ENCODE results near the gene DLG5.
A peak's percentile ranks its signal among the peaks of the same experiment; 100 is the strongest.
"Not testable (repeated sequence)": the region's sequence is repeated elsewhere in the genome, so short reads cannot be mapped to it uniquely, and the experiment has no call there.

The DLG5 gene

DNA sequence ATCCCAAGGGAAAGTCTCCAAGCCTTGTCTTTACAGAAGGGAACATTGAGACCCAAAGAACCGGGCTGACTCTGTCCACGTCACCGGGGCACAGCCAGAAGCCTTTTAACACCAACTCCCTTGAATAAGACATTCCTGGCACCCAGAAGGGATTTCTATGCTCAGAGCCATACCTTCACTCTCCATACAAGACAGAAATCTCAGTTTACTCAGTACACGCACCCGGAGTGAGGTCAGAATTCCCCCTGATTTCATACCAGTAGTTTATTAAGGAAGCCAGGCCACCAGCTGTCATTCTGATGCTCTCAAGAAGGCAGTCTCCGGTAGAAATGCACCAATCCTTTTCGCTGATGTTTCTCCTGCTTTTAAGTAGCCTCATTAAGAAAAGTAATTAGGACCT, 154.7 kb downstream of the DLG5 start:
- DNase-seq, result no peak
- in situ Hi-C loops (cut with HindIII; ENCODE audit: low pct_ligation_motif_present, low pct_unique_long_range_greater_than_20kb, low sequenced_read_pairs), result no loop called here

GRCh38 chr10:77771450-77771849, 155.1 kb downstream of the DLG5 start:
- no peak for DNase-seq
- in situ Hi-C loops (cut with HindIII; ENCODE audit: low pct_ligation_motif_present, low pct_unique_long_range_greater_than_20kb, low sequenced_read_pairs), result no loop called here

- in situ Hi-C loops (cut with HindIII; ENCODE audit: low pct_ligation_motif_present, low pct_unique_long_range_greater_than_20kb, low sequenced_read_pairs), result no loop called here
- DNase-seq, result no peak
These were observed 155.7 kb downstream of the DLG5 start for GRCh38 chr10:77770868-77771175.

DNA sequence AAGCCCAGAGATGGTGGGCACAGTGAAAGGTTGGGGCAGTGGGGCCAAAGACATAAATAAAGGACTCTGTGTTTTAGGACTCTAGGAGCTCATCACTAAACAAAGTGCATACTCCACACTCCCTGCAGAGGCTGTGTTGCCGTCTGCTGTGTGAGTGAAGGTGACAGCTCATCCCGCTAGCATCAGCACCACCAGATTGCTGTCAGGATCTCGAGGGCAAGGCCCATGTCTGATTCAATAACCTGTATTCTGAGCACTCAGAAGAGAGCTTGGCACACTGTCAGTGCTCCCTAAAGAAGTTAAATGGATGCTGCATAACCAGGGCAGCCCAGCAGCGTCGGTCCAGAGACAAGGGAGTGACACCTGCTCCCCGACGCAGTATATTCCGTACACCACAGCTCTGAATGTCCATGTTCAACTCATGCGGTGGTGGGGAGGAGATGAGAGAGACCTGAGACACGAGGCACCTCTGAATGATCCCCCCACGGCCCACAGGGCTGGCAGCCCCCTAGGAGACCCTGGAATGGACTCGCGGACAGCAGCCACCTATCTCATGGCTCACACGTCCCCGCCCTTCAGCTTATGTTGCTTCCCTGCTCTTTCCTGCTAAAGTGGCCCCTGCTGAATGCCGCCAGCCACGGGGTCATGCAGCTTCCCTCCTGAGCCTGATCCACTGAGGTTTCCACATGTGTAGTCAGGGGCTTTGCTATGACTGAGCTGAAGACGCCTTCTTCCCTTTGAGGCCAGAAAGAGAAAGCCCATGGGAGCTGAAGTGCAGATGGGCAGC, 156.3 kb downstream of the DLG5 start:
- in situ Hi-C loops (cut with HindIII; ENCODE audit: low pct_ligation_motif_present, low pct_unique_long_range_greater_than_20kb, low sequenced_read_pairs), result no loop called here
- DNase-seq, result no peak

GRCh38 chr10:77768039-77768438, 158.5 kb downstream of the DLG5 start:
- in situ Hi-C loops (cut with HindIII; ENCODE audit: low pct_ligation_motif_present, low pct_unique_long_range_greater_than_20kb, low sequenced_read_pairs), result no loop called here
- DNase-seq, result no peak

- no peak for DNase-seq
- in situ Hi-C loops (cut with HindIII; ENCODE audit: low pct_ligation_motif_present, low pct_unique_long_range_greater_than_20kb, low sequenced_read_pairs), result no loop called here
These were observed 162.8 kb downstream of the DLG5 start for GRCh38 chr10:77763453-77764430.

DNA sequence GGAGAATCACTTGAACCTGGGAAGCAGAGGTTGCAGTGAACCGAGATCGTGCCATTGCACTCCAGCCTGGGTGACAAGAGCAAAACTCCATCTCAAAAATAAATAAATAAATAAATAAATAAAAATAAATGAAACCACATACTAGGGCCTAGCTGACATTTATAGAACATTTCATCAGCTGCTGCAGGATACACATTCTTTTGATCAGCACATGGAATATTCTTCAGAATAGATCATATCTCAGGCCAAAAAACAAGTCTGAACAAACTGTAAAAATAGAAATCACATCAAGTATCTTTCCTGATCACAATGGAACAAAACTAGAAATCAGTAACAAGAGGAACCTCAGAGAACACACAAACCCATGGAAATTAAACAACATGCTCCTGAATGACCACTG, 168.1 kb downstream of the DLG5 start:
- DNase-seq; in situ Hi-C loops (cut with HindIII; ENCODE audit: low pct_ligation_motif_present, low pct_unique_long_range_greater_than_20kb, low sequenced_read_pairs): not testable (repeated sequence)

DNA sequence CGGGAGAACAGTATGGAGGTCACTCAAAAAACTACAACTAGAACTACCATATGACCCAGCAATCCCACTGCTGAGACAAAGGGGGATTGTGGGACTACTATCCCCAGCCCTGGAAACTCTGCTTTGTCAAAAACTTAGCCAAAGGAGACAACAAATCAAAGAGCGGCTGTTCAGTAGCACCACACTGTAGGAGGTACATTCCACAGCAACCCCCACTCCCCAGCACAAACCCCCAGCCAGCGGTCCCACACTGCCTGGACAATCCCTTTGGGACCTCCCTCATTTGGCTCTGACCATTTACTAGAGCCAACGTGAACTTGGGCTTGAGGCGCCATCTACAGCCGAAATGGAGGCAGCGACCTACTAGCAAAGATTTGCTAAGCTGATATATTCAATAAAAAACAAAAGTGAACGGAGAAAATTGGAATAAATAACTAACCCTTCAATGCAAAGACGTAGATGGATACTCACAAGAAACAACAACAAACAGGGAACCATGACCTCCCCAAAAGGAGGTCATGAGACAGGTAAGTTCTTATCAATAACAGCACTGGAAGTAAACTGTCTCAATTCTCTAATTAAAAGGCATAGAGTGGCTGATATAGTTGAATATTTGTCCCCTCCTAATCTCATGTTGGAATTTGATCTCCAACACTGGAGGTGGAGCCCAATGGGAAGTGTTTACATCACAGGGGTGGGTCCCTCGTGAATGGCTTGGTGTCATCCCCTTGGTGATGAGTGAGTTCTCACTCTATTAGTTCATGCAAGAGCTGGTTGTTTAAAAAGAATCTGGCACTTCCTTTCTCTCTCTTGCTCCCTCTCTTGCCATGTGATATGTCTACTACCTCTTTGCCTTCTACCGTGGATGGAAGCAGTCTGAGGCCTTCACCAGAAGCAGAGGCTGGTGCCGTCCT, 170.0 kb downstream of the DLG5 start:
- in situ Hi-C loops (cut with HindIII; ENCODE audit: low pct_ligation_motif_present, low pct_unique_long_range_greater_than_20kb, low sequenced_read_pairs), result no loop called here
- DNase-seq, result peak; percentile 79

GRCh38 chr10:77746047-77746707, 180.4 kb downstream of the DLG5 start:
- no peak for DNase-seq
- in situ Hi-C loops (cut with HindIII; ENCODE audit: low pct_ligation_motif_present, low pct_unique_long_range_greater_than_20kb, low sequenced_read_pairs), result no loop called here

- DNase-seq, result no peak
- in situ Hi-C loops (cut with HindIII; ENCODE audit: low pct_ligation_motif_present, low pct_unique_long_range_greater_than_20kb, low sequenced_read_pairs), result no loop called here
These were observed 182.3 kb downstream of the DLG5 start for GRCh38 chr10:77744245-77744644.

- no peak for DNase-seq
- in situ Hi-C loops (cut with HindIII; ENCODE audit: low pct_ligation_motif_present, low pct_unique_long_range_greater_than_20kb, low sequenced_read_pairs), result no loop called here
These were observed 184.4 kb downstream of the DLG5 start for GRCh38 chr10:77742172-77742571.

- DNase-seq, result no peak
- in situ Hi-C loops (cut with HindIII; ENCODE audit: low pct_ligation_motif_present, low pct_unique_long_range_greater_than_20kb, low sequenced_read_pairs), result no loop called here
These were observed 184.8 kb downstream of the DLG5 start for GRCh38 chr10:77741746-77742145.

All from ACHN (cell line).